CD8-positive, alpha-beta memory T cell (primary cell): ENCODE results near the gene SLC13A3. TPM values are rescaled to one million over a fixed set of nuclear protein-coding genes. Genes with fewer than 3 reads are reported as not detected.

Source experiments
- CTCF ChIA-PET: fragments of 350-600 bp; sonication (Branson Sonifier 250); formaldehyde crosslinking; loops from one replicate; lab custom pipeline; 2021; ENCODE audit warnings: antibody characterized with exemption; lab: Charles Lee
- POLR2A ChIA-PET: fragments of 350-600 bp; sonication (Branson Sonifier 250); formaldehyde crosslinking; loops from one replicate; lab custom pipeline; 2021; ENCODE audit warnings: antibody characterized with exemption; lab: Charles Lee
- DNase-seq, 5 donors: peaks; one replicate each; pipeline versions ENCODE4 v3.0.0 to v3.0.0-alpha.2; 2020 to 2022; ENCODE audit warnings: mixed read lengths in 1 of 5
- H3K27ac ChIP-seq: one replicate; pipeline ENCODE4 v1.7.0; 2013; ENCODE audit warnings: low read depth, mild to moderate bottlenecking, low read length, moderate library complexity
- H3K27me3 ChIP-seq: 2 replicates; pipeline ENCODE4 v1.7.0; 2013; ENCODE audit warnings: low read length, mild to moderate bottlenecking; ENCODE audit not compliant: insufficient read depth, poor library complexity, severe bottlenecking
- H3K36me3 ChIP-seq: 2 replicates; pipeline ENCODE4 v1.7.0; 2013; ENCODE audit warnings: mild to moderate bottlenecking, low read length, moderate library complexity; ENCODE audit not compliant: insufficient read depth
- H3K4me1 ChIP-seq: 2 replicates; pipeline ENCODE4 v1.7.0; 2013; ENCODE audit warnings: mild to moderate bottlenecking, low read length, moderate library complexity; ENCODE audit not compliant: insufficient read depth
- H3K4me3 ChIP-seq: 2 replicates; pipeline ENCODE4 v1.7.0; 2013; ENCODE audit warnings: mild to moderate bottlenecking, low read length
- H3K9me3 ChIP-seq: 2 replicates; pipeline ENCODE4 v1.7.0; 2013; ENCODE audit warnings: mild to moderate bottlenecking, low read length
- H3K27ac Mint-ChIP-seq, 8 donors: one replicate each; pipeline ENCODE4 v1.8.0; 2020 to 2021; ENCODE audit warnings: mixed read lengths in 8 of 8, mild to moderate bottlenecking in 6 of 8, inconsistent platforms in 3 of 8, moderate library complexity in 3 of 8
- H3K27me3 Mint-ChIP-seq, 2 donors: one replicate each; pipeline ENCODE4 v1.8.0; 2020 to 2021; ENCODE audit warnings: mixed read lengths in 2 of 2, mild to moderate bottlenecking in 1 of 2, moderate library complexity in 1 of 2
- H3K36me3 Mint-ChIP-seq, 3 donors: one replicate each; pipeline ENCODE4 v1.8.0; 2020 to 2021; ENCODE audit warnings: mixed read lengths in 3 of 3, inconsistent platforms in 1 of 3, mild to moderate bottlenecking in 1 of 3
- H3K4me1 Mint-ChIP-seq, 3 donors: one replicate each; pipeline ENCODE4 v1.8.0; 2020 to 2021; ENCODE audit warnings: mixed read lengths in 3 of 3, inconsistent platforms in 1 of 3, mild to moderate bottlenecking in 1 of 3
- H3K4me3 Mint-ChIP-seq, 7 donors: one replicate each; pipeline ENCODE4 v1.8.0; 2020 to 2021; ENCODE audit warnings: mixed read lengths in 7 of 7, mild to moderate bottlenecking in 6 of 7, moderate library complexity in 4 of 7, inconsistent platforms in 2 of 7
- H3K9me3 Mint-ChIP-seq, 5 donors: one replicate each; pipeline ENCODE4 v1.8.0; 2020 to 2022; ENCODE audit warnings: mixed read lengths in 5 of 5, mild to moderate bottlenecking in 3 of 5, moderate library complexity in 2 of 5, inconsistent platforms in 1 of 5
- polyA plus RNA-seq: library from polyadenylated mRNA; unstranded; fragments of 300-500 nt; fragmentation: Illumina TruSeq; gene quantifications from one replicate; pipeline ENCODE4 v1.2.3, GENCODE V29; 2021
- total RNA-seq, 2 experiments: library from RNA; stranded (reverse); gene quantifications; one replicate each; pipeline ENCODE4 v1.2.3, GENCODE V29; 2021

Gene SLC13A3, protein sequence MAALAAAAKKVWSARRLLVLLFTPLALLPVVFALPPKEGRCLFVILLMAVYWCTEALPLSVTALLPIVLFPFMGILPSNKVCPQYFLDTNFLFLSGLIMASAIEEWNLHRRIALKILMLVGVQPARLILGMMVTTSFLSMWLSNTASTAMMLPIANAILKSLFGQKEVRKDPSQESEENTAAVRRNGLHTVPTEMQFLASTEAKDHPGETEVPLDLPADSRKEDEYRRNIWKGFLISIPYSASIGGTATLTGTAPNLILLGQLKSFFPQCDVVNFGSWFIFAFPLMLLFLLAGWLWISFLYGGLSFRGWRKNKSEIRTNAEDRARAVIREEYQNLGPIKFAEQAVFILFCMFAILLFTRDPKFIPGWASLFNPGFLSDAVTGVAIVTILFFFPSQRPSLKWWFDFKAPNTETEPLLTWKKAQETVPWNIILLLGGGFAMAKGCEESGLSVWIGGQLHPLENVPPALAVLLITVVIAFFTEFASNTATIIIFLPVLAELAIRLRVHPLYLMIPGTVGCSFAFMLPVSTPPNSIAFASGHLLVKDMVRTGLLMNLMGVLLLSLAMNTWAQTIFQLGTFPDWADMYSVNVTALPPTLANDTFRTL
- total RNA-seq (under 1 TPM in 1 of 2 experiments, not detected in 1; 0.11 TPM), polyA plus RNA-seq (not detected)

DNA sequence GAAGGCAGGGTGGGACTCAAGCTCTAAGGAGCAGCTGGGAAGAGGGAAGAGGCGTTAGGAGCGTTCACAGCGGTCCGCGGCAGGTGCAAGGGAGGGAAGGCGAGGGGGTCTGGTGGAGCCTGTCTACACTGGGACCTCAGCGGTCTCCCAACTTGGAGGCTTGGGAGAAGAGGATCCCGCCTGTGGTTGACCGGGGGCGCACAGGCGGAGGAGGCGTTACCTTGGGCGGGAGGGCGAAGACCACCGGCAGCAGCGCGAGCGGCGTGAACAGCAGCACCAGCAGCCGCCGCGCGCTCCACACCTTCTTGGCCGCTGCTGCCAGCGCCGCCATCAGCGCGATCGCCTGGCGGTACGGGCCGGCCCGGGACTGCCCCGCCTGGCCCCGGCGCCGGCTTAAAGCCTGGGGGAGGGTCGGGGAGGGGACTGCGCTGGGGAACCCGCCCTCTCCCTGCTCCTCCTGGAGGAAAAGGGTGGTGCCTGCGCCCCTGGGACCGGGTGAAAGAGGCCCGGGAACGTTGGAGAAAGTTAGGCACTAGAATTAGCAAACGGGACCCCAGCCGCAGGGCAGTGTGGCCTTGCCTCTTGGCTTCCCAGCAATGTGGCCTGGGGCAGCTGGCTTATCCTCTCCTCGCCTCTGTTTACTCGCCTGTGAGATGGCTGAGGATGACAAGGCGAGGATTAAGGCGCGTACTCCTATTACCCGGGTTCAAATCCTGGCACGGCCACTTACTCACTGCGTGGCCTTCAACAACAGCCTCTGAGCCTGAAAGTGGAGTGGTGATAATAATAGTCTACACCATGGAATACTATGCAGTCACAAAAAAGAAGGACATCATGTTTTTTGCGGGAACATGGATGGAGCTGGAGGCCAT, at the start of gene SLC13A3:
Gene SLC13A3, minus strand, starts transcription at position 369 of the 872 bp plus-strand sequence. Its CDS starts 38 bp downstream, at position 331.
- DNase-seq = no peak
- Histone ChIP-seq H3K27ac (no peak within 1 kb of the TSS), H3K4me3 (no peak within 1 kb of the TSS), H3K4me1 (no peaks in the 10 kb centered on the region), H3K27me3 (no peaks in the 10 kb centered on the region), H3K36me3 (no peaks in the 10 kb centered on the region), H3K9me3 (no peaks in the 10 kb centered on the region)
- POLR2A ChIA-PET = no interaction called here
- Mint-ChIP-seq H3K9me3 (peaks cover 0 to 5% (median 0%) of the 10 kb centered on the region in 5 donors), H3K27ac (peak within 1 kb of the TSS in 1 of 8 donors; percentile 74), H3K27me3 (peaks cover 29 to 50% of the 10 kb centered on the region in 2 donors), H3K4me3 (no peak within 1 kb of the TSS), H3K36me3 (peaks cover 0 to 4% (median 0%) of the 10 kb centered on the region in 3 donors), H3K4me1 (no peaks in the 10 kb centered on the region)
- CTCF ChIA-PET = no interaction called here

DNA sequence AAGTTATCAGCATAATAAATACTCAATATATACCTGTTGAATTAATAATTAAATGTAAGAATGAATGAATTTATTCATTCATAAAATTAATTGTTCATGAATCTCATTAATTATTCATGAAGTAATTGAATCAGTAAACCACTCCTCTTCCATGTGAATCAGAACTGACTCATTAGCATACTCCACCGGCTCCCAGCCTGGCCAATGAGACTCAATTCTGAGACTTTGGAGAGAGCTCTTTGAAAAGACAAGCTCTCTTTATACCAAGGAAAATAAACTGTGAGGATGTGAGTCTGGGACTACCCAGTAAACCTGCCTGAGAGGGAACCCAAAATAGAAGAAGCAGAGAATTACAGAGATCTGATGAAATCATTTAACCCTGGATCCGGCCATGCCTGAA, 49.8 kb upstream of the SLC13A3 start:
- peaks cover 23 to 74% of the 10 kb centered on the region in 2 donors for H3K27me3 Mint-ChIP-seq
- POLR2A ChIA-PET = no interaction called here
- H3K36me3 Mint-ChIP-seq = peaks cover 0 to 5% (median 0%) of the 10 kb centered on the region in 3 donors
- H3K27me3 ChIP-seq = no peaks in the 10 kb centered on the region
- no peak overlapping the region for H3K4me3 ChIP-seq
- H3K9me3 Mint-ChIP-seq = peaks cover 0 to 4% (median 2%) of the 10 kb centered on the region in 5 donors
- no peaks in the 10 kb centered on the region for H3K9me3 ChIP-seq
- no peaks in the 10 kb centered on the region for H3K4me1 ChIP-seq
- CTCF ChIA-PET = no interaction called here
- H3K27ac Mint-ChIP-seq = no peak overlapping the region
- H3K36me3 ChIP-seq = no peaks in the 10 kb centered on the region
- no peaks in the 10 kb centered on the region for H3K4me1 Mint-ChIP-seq
- no peak overlapping the region for H3K4me3 Mint-ChIP-seq
- no peak overlapping the region for H3K27ac ChIP-seq
- no peak for DNase-seq

DNA sequence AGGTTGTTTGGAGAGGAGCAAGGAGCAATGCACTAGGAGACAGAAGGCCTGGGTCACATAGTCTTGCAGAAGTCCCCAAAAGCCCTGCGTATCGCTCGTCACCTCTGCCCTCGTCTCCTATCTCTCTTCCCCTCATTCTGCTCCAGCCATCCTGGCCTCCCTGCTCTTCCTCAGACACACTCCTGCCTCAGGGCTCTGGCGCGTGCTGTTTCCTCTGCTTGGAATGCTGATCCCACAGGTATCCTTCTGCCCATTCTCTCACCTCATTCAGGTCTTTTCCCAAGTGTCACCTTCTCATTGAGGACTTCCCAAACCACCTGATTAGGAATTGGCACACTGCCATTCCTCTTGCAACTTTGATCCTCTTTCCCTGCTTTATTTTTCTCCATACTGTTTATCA, 49.2 kb upstream of the SLC13A3 start:
- Histone ChIP-seq H3K9me3 (no peaks in the 10 kb centered on the region), H3K36me3 (no peaks in the 10 kb centered on the region), H3K4me1 (no peaks in the 10 kb centered on the region), H3K27me3 (no peaks in the 10 kb centered on the region), H3K27ac (no peak overlapping the region), H3K4me3 (no peak overlapping the region)
- no peaks in the 10 kb centered on the region for H3K4me1 Mint-ChIP-seq
- ChIA-PET POLR2A (no interaction called here), CTCF (no interaction called here)
- peaks cover 23 to 72% of the 10 kb centered on the region in 2 donors for H3K27me3 Mint-ChIP-seq
- no peak overlapping the region for H3K27ac Mint-ChIP-seq
- peaks cover 0 to 4% (median 1%) of the 10 kb centered on the region in 5 donors for H3K9me3 Mint-ChIP-seq
- H3K4me3 Mint-ChIP-seq = no peak overlapping the region
- H3K36me3 Mint-ChIP-seq = peaks cover 0 to 5% (median 0%) of the 10 kb centered on the region in 3 donors
- DNase-seq = no peak

DNA sequence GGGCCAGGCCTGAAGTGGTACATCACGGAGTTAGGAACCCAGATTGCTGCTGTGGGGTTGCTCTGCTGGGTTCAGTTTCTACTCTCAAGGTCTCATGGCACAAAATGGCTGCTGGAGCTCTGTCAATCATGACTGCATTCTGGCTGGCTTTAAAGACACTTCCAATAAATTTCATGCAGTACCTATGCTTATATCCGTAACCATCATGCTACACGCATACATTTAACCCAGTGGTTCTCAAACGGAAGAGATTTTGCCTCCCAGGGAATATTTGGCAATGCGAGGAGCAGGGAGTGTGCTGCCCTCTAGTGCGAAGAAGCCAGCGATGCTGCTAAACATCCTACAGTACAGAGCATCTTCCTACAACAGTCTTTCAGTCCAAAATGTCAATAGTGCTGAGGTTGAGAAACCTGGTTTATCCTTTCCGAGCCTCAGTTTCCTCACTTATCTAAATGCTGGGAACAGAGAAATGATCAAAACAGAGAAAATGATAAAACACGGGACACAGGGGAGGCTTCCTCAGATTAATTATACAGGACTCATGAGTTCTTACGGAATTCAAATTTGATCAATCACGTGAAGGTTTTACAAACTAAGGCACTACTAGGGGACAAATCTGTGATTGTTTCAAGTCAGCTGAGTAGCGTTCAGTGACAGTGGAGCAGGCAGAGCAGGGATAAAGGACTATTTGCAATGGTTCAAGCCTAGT, 48.5 kb upstream of the SLC13A3 start:
- Mint-ChIP-seq H3K27me3 (peaks cover 23 to 67% of the 10 kb centered on the region in 2 donors), H3K36me3 (peaks cover 0 to 5% (median 0%) of the 10 kb centered on the region in 3 donors)
- POLR2A ChIA-PET = no interaction called here

DNA sequence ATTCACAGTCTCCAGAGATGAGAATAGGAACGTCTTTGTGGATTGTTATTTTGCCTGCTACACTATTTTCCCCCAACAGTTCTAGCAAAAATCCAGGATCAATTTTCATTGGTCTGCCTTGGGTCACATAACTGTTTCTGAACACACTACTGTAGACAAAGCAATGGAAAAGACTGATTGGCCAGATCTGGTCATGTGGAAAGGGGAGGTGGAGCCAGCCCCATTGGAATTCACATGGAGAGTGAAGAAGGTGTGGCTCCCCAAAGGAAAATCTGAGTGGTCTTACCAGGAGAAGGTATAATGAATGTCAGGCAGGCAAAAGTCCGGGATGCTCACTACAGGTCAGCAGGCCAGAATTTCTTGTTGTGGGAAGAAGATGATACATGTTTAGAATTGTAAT, 47.5 kb upstream of the SLC13A3 start:
- H3K9me3 ChIP-seq = no peaks in the 10 kb centered on the region
- DNase-seq = no peak
- peak overlapping the region in 1 of 8 donors; percentile 72 for H3K27ac Mint-ChIP-seq
- H3K4me1 Mint-ChIP-seq = peaks cover 0 to 5% (median 4%) of the 10 kb centered on the region in 3 donors
- no peaks in the 10 kb centered on the region for H3K4me1 ChIP-seq
- H3K4me3 ChIP-seq = no peak overlapping the region
- ChIA-PET POLR2A (no interaction called here), CTCF (no interaction called here)
- H3K36me3 ChIP-seq = no peaks in the 10 kb centered on the region
- H3K27me3 Mint-ChIP-seq = peaks cover 18 to 58% of the 10 kb centered on the region in 2 donors
- H3K27ac ChIP-seq = no peak overlapping the region
- H3K36me3 Mint-ChIP-seq = peaks cover 0 to 5% (median 0%) of the 10 kb centered on the region in 3 donors
- no peak overlapping the region for H3K4me3 Mint-ChIP-seq
- H3K9me3 Mint-ChIP-seq = peaks cover 0 to 4% (median 1%) of the 10 kb centered on the region in 5 donors
- H3K27me3 ChIP-seq = no peaks in the 10 kb centered on the region

More for the DNA sequence above, 48.5 kb upstream of the SLC13A3 start:
- CTCF ChIA-PET = no interaction called here
- Histone ChIP-seq H3K36me3 (no peaks in the 10 kb centered on the region), H3K9me3 (no peaks in the 10 kb centered on the region), H3K4me1 (no peaks in the 10 kb centered on the region), H3K4me3 (no peak overlapping the region), H3K27ac (no peak overlapping the region), H3K27me3 (no peaks in the 10 kb centered on the region)
- Mint-ChIP-seq H3K4me1 (no peaks in the 10 kb centered on the region), H3K4me3 (no peak overlapping the region), H3K9me3 (peaks cover 0 to 4% (median 1%) of the 10 kb centered on the region in 5 donors), H3K27ac (no peak overlapping the region)
- no peak for DNase-seq

DNA sequence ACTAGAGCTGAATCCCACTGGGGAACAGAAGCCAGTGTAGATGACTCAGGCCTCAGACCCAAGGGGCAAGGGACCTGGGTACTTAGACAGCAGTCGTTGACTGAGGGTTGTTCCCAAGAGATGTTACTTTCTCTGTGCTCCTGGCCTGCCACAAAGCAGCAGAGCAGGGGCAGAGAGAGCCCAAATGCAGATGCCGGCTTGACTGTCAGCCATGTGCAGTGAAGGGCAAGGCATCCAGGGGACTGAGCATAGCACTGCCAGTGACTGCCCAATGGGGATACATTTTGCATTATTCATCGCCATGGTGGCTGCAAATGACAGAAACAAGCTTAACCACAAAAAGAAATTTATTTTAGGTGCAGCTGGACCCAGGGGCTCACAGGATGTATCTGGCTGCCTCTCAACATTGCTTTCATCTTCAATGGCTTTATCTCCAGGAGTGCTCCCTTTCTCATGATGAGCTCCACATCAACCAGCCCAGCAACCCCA, 45.6 kb upstream of the SLC13A3 start:
- Histone ChIP-seq H3K9me3 (no peaks in the 10 kb centered on the region), H3K36me3 (no peaks in the 10 kb centered on the region), H3K4me3 (no peak overlapping the region), H3K4me1 (no peaks in the 10 kb centered on the region), H3K27ac (no peak overlapping the region), H3K27me3 (no peaks in the 10 kb centered on the region)
- H3K9me3 Mint-ChIP-seq = peaks cover 0 to 4% (median 1%) of the 10 kb centered on the region in 5 donors
- H3K4me1 Mint-ChIP-seq = peaks cover 0 to 5% (median 4%) of the 10 kb centered on the region in 3 donors
- no peak for DNase-seq
- ChIA-PET CTCF (interaction anchor here (0.7 kb wide), 1 partner anchor 9 kb away, joined by 3 read pairs; no protein-coding TSS in a partner anchor), POLR2A (no interaction called here)
- H3K27ac Mint-ChIP-seq = no peak overlapping the region
- H3K27me3 Mint-ChIP-seq = peaks cover 17 to 44% of the 10 kb centered on the region in 2 donors
- H3K4me3 Mint-ChIP-seq = no peak overlapping the region
- peaks cover 0 to 5% (median 0%) of the 10 kb centered on the region in 3 donors for H3K36me3 Mint-ChIP-seq

DNA sequence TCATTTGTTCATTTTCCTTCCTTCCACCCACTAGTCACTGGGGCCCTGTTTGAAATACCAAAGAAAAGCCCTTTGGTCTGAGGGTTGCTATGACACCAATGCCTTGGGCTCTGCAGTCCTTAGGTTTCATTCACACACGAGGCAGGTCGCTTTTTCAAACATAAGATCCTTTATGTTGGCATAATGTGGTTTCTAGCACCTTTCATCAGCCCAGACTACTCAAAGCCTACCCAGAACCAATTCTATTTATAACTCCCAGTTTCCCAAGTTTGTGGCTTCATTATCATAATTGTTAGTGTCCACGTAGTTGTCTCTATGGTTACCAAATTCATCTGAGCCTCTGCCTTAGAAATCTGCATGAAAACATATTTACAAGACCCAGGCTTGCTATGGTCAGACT, 44.6 kb upstream of the SLC13A3 start:
- no peaks in the 10 kb centered on the region for H3K36me3 ChIP-seq

More for the DNA sequence above, 44.6 kb upstream of the SLC13A3 start:
- Mint-ChIP-seq H3K4me1 (peaks cover 0 to 6% (median 5%) of the 10 kb centered on the region in 3 donors), H3K36me3 (peaks cover 0 to 5% (median 0%) of the 10 kb centered on the region in 3 donors), H3K4me3 (no peak overlapping the region), H3K9me3 (peaks cover 0 to 4% (median 1%) of the 10 kb centered on the region in 5 donors), H3K27ac (no peak overlapping the region), H3K27me3 (peaks cover 15 to 35% of the 10 kb centered on the region in 2 donors)
- H3K4me1 ChIP-seq = no peaks in the 10 kb centered on the region
- no peak for DNase-seq
- no peaks in the 10 kb centered on the region for H3K9me3 ChIP-seq
- no peak overlapping the region for H3K4me3 ChIP-seq
- CTCF ChIA-PET = no interaction called here
- no peak overlapping the region for H3K27ac ChIP-seq
- POLR2A ChIA-PET = no interaction called here
- no peaks in the 10 kb centered on the region for H3K27me3 ChIP-seq
